ENCODE measurements around the gene PDE10A.
"Not testable (repeated sequence)": the region's sequence is repeated elsewhere in the genome, so short reads cannot be mapped to it uniquely, and the experiment has no call there.

The PDE10A gene

DNA sequence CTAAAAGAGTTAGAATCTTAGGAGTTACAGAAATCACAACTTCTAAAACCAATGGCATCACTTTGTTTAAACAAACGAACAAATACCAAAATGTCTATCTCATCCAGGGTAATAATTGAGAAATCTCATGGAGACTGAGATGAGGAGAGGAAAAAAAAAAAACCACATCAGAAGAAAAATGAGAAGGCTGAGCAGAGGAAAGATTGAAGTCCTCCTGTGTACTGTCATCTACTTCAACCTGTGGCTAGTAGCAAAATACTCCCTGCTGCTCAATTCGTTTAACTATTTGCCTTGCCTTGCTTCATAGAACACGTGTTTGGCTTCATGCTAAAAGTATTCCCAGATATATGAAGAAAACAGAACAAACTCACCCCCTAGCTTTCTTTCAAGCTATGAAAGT, 143.7 kb downstream of the PDE10A start:
- DNase-seq, result no peak

GRCh38 chr6:165515963-165516624, 146.9 kb downstream of the PDE10A start:
- no peak for DNase-seq

- no peak for DNase-seq
These were observed 148.4 kb downstream of the PDE10A start for GRCh38 chr6:165514621-165515020.

- DNase-seq, result no peak
These were observed 151.2 kb downstream of the PDE10A start for GRCh38 chr6:165511807-165512206.

- DNase-seq, result no peak
These were observed 154.6 kb downstream of the PDE10A start for GRCh38 chr6:165508321-165508869.

DNA sequence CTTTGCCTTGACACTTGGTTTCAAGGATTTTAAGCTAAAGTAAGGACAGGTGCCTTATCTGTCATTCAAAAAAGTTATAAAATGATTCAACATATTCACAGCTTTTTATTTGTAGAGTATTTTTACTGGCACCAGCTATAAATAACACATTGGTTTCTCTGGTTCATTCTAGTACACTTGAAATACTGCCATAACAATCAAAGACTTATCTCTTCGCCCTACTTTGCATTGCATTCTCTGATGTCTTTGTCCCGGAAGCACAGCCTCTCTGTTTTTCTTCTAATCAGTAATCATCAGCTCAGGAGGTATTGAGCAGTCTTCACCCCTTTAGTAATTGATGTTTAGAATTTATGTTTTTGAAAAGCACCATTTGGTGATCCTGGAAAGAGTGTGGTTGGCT, 156.4 kb downstream of the PDE10A start:
- no peak for DNase-seq

- DNase-seq, result not testable (repeated sequence)
These were observed 162.7 kb downstream of the PDE10A start for GRCh38 chr6:165500214-165500907.

GRCh38 chr6:165497472-165497871, 165.6 kb downstream of the PDE10A start:
- DNase-seq, result no peak

DNA sequence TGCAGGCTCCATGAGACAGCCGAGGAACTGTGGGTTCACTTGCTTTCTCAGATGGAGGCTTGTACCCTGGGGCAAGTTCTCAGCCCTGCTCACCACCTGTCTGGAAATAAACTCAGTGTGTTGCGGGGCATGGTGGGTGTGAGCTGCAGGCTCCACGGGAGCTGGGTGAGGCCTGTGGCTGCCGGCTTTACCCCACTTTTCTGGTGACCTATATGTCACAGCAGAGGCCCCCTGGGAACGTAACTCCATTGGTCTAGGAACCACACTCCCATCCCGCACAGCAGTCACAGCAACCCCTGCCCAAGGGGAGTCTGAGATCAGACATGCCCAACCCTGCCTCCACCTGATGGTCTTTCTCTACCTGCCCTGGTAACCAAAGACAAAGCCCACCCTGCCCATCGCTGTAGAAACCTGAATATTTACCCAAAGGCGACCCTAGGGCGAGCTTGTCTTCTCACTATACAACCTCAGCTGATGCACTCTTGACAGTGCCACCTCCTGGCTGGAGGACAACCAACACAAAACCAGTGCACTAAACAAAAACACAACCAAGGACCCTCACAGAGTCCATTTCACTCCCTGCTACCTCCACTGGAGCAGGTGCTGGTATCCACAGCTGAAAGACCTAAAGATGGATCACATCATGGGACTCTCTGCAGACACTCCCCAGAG, 174.3 kb downstream of the PDE10A start:
- DNase-seq, result no peak

GRCh38 chr6:165487950-165488349, 175.1 kb downstream of the PDE10A start:
- DNase-seq, result no peak

- DNase-seq, result no peak
These were observed 175.7 kb downstream of the PDE10A start for GRCh38 chr6:165487347-165487746.

GRCh38 chr6:165486183-165487137, 176.6 kb downstream of the PDE10A start:
- no peak for DNase-seq

GRCh38 chr6:165484178-165484889, 178.7 kb downstream of the PDE10A start:
- no peak for DNase-seq

GRCh38 chr6:165481921-165482320, 181.1 kb downstream of the PDE10A start:
- no peak for DNase-seq

DNA sequence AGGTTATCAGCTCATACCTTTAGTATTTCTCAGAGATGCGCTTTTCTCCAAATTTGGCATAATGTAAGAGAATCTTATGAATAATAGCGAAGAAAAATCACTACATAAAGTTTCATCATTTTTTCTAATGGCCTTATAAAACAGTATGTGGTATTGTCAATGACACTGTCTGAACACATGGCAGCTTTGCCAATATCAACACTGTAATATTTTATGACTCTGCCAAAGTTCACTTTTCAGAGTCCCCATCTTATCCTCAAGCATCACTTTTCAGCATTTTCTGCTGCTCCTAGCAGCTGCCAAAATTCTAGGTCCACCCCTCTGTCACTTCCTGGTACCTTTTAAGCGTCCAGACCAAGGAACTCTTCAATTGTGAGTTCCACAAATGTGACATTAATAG, 182.1 kb downstream of the PDE10A start:
- DNase-seq, result no peak

DNA sequence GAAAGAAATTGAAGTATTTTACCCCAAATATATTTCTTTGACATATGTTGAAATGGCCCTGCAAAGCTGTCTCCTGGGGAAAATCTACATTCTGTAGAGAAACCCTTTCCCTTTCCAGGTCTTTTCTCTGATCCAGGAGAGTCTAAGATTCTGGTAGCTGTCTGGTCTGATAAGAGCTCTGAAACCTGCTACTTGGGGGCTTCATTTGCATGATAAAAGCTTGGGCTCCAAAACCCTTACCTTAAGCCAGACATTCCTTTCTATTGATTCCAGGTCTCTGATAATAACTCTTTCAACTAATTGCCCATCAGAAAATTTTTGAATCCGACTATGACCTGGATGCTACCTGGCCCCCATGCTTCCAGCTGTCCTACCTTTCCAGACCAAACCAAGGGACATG, 184.5 kb downstream of the PDE10A start:
- DNase-seq, result no peak

GRCh38 chr6:165469483-165469882, 193.6 kb downstream of the PDE10A start:
- no peak for DNase-seq

DNA sequence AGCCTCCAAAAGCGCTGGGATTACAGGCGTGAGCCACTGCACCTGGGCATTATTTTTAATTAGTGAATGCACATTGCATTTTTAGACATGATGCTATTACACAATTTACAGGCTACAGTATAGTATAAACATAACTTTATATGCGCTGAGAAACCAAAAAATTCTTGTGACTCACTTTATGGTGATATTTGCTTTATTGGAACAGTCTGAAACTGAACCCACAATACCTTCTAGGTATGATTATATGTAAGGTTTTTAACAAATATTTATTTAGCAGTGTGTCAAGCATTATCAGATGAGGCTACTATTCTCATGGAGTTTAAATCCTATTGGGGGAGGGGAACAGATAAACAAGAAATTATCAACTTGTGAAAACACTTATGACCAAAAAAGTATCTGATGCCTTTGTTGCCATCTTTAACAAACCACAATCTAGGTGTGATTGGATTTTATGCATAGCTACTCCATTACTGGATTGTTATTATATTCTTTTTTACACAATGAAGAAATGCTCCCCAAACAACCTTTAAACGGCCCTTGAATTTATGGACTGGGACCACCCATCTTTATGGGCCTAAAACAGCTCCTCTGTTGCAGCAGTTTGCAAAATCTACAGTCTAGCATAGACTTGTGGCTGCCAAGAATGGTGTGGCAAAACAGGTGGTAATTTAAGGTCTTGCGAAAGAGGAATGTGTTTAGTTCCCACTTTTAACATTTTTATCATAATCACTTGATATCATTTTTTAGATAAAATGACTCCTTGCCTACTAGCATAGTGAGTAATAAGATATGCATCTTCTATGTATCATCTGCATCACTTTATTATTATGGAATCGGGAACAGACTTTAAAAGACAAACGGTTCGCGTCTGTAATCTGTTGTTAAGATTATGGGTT, 194.5 kb downstream of the PDE10A start:
- DNase-seq, result no peak

GRCh38 chr6:165463499-165463898, 199.5 kb downstream of the PDE10A start:
- DNase-seq, result not testable (repeated sequence)

DNA sequence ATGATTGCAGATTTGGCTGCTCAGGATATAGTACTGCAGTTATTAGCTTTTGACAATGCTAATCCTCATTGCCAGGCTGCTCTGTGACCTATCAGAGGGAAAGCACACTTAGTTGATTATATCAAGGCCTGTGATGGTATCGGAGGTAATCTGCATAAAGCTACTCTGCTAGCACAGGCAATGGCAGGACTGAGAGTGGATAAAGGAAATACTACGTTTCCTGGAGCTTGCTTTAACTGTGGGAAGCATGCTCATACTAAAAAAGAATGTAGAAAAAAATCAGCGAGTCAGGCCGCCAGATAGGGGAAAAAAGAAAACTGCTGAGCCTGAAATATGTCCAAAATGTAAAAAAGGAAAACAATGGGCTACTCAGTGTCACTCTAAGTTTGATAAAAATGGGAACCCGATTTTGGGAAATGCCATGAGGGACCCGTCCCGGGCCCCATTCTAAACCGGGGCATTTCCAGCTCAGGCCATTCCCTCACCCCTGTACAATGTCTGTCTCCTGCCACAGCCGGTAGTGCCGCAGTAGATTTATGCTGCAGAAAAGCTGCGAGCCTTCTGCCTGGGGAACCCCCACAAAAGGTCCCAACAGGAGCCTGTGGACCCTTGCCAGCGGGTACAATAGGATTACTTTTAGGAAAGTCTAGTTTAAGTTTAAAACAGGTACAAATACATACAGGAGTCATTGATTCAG, 203.3 kb downstream of the PDE10A start:
- DNase-seq, result not testable (repeated sequence)
